ENCODE data around the gene ASPDH. TPM values are rescaled to one million over a fixed set of nuclear protein-coding genes. Genes with fewer than 3 reads are reported as not detected.
"Not testable (repeated sequence)": the region's sequence is repeated elsewhere in the genome, so short reads cannot be mapped to it uniquely, and the experiment has no call there.

Gene ASPDH
- polyA plus RNA-seq, 10 donors: 0.32 to 2.0 (median 0.52) TPM; not detected in 1

GRCh38 chr19:50548191-50549058, 34.7 kb upstream of the ASPDH start:
- no peak for DNase-seq

GRCh38 chr19:50547385-50548190, 33.9 kb upstream of the ASPDH start:
- no peak for DNase-seq

- no peak for DNase-seq
Measured at GRCh38 chr19:50546527-50547221, 33.0 kb upstream of the ASPDH start.

GRCh38 chr19:50542943-50543342, 29.2 kb upstream of the ASPDH start:
- no peak for DNase-seq

- peak; percentile 52 to 82 (median 75) for DNase-seq
Measured at GRCh38 chr19:50537769-50538230, 24.1 kb upstream of the ASPDH start.

GRCh38 chr19:50537306-50537685, 23.6 kb upstream of the ASPDH start:
- DNase-seq: no peak

GRCh38 chr19:50536662-50537305, 23.1 kb upstream of the ASPDH start:
- no peak for DNase-seq

GRCh38 chr19:50535672-50536187, 22.0 kb upstream of the ASPDH start:
- DNase-seq: no peak

GRCh38 chr19:50534478-50534877, 20.8 kb upstream of the ASPDH start:
- no peak for DNase-seq

GRCh38 chr19:50532952-50533351, 19.2 kb upstream of the ASPDH start:
- no peak for DNase-seq

GRCh38 chr19:50531171-50531612, 17.5 kb upstream of the ASPDH start:
- no peak for DNase-seq

- DNase-seq: not testable (repeated sequence)
Measured at GRCh38 chr19:50528052-50528451, 14.3 kb upstream of the ASPDH start.

GRCh38 chr19:50522881-50523280, 9.2 kb upstream of the ASPDH start:
- no peak for DNase-seq

GRCh38 chr19:50520822-50521465, 7.2 kb upstream of the ASPDH start:
- no peak for DNase-seq

GRCh38 chr19:50519006-50519575, 5.4 kb upstream of the ASPDH start:
- no peak for DNase-seq

GRCh38 chr19:50518091-50519005, 4.6 kb upstream of the ASPDH start:
- DNase-seq: no peak

- no peak for DNase-seq
Measured at GRCh38 chr19:50517704-50518075, 4.0 kb upstream of the ASPDH start.

GRCh38 chr19:50516964-50517703, 3.4 kb upstream of the ASPDH start:
- no peak for DNase-seq

- DNase-seq: no peak
Measured at GRCh38 chr19:50516456-50516855, 2.7 kb upstream of the ASPDH start.

Data from muscle of back (tissue), 11 donors.